Fibroblast of pulmonary artery (primary cell): ENCODE measurements around the gene M1AP.

Source experiments
- DNase-seq: peaks from one replicate; pipeline ENCODE4 v3.0.0-alpha.2; 2010; ENCODE audit warnings: low read depth
- H3K4me3 ChIP-seq: replicated peaks from 2 replicates; pipeline ENCODE4 v1.5.1; 2011; ENCODE audit warnings: low read depth, mild to moderate bottlenecking, control low read depth, low read length, moderate library complexity
- CTCF ChIP-seq: IDR thresholded peaks from 2 replicates; pipeline ENCODE4 v1.5.1; 2011; ENCODE audit warnings: mild to moderate bottlenecking, control low read depth, low read length, inconsistent platforms; ENCODE audit errors: missing control alignments

M1AP gene

GRCh38 chr2:74690571-74690970 is 42.4 kb upstream of the M1AP start:
- H3K4me3 ChIP-seq: no peak overlapping the region
- TF ChIP-seq CTCF: peak; percentile 87
- peak; percentile 82 for DNase-seq

- TF ChIP-seq CTCF: no peak
- no peak overlapping the region for H3K4me3 ChIP-seq
- no peak for DNase-seq
These were observed 41.5 kb upstream of the M1AP start for GRCh38 chr2:74689671-74690070.

GRCh38 chr2:74688881-74689280 is 40.8 kb upstream of the M1AP start:
- H3K4me3 ChIP-seq: no peak overlapping the region
- no peak for TF ChIP-seq CTCF
- no peak for DNase-seq

- no peak overlapping the region for H3K4me3 ChIP-seq
- no peak for DNase-seq
- TF ChIP-seq CTCF: no peak
These were observed 37.3 kb upstream of the M1AP start for GRCh38 chr2:74685408-74685807.

GRCh38 chr2:74682501-74682900 is 34.4 kb upstream of the M1AP start:
- no peak for TF ChIP-seq CTCF
- DNase-seq: no peak
- no peak overlapping the region for H3K4me3 ChIP-seq

- no peak overlapping the region for H3K4me3 ChIP-seq
- TF ChIP-seq CTCF: no peak
- DNase-seq: no peak
These were observed 31.5 kb upstream of the M1AP start for GRCh38 chr2:74679615-74680014.

GRCh38 chr2:74676331-74676730 is 28.2 kb upstream of the M1AP start:
- DNase-seq: no peak
- no peak overlapping the region for H3K4me3 ChIP-seq
- no peak for TF ChIP-seq CTCF
